NCI-H446 treated with DMSO at 0.1 percent for 48 hours (cell line): ENCODE data around the gene PLD4.
"Not testable (repeated sequence)": the region's sequence is repeated elsewhere in the genome, so short reads cannot be mapped to it uniquely, and the experiment has no call there.

Source experiments
- DNase-seq: peaks from one replicate; lab custom pipeline; 2025; lab: John Stamatoyannopoulos, UW

Gene PLD4

GRCh38 chr14:104924421-104925213 is at the start of gene PLD4:
TSS of gene PLD4 (plus strand) at chr14:104924879. CDS start at chr14:104927141, 2,262 bp downstream.
- DNase-seq: no peak

GRCh38 chr14:104875412-104875751 is 49.3 kb upstream of the PLD4 start:
- DNase-seq: no peak

- no peak for DNase-seq
These were observed 48.9 kb upstream of the PLD4 start for GRCh38 chr14:104875811-104876210.

GRCh38 chr14:104876251-104876699 is 48.4 kb upstream of the PLD4 start:
- DNase-seq: no peak

- DNase-seq: no peak
These were observed 47.4 kb upstream of the PLD4 start for GRCh38 chr14:104877066-104877805.

- DNase-seq: no peak
These were observed 46.7 kb upstream of the PLD4 start for GRCh38 chr14:104877806-104878550.

GRCh38 chr14:104878582-104878981 is 46.1 kb upstream of the PLD4 start:
- DNase-seq: no peak

GRCh38 chr14:104879201-104879982 is 45.3 kb upstream of the PLD4 start:
- no peak for DNase-seq

GRCh38 chr14:104879983-104880565 is 44.6 kb upstream of the PLD4 start:
- DNase-seq: no peak

- no peak for DNase-seq
These were observed 44.0 kb upstream of the PLD4 start for GRCh38 chr14:104880584-104881210.

- DNase-seq: no peak
These were observed 43.2 kb upstream of the PLD4 start for GRCh38 chr14:104881369-104881979.

GRCh38 chr14:104882325-104882973 is 42.2 kb upstream of the PLD4 start:
- DNase-seq: no peak

- no peak for DNase-seq
These were observed 41.6 kb upstream of the PLD4 start for GRCh38 chr14:104882991-104883660.

- DNase-seq: no peak
These were observed 40.9 kb upstream of the PLD4 start for GRCh38 chr14:104883681-104884361.

- not testable (repeated sequence) for DNase-seq
These were observed 40.3 kb upstream of the PLD4 start for GRCh38 chr14:104884381-104884780.

- DNase-seq: no peak
These were observed 39.4 kb upstream of the PLD4 start for GRCh38 chr14:104885031-104885972.

- DNase-seq: no peak
These were observed 38.5 kb upstream of the PLD4 start for GRCh38 chr14:104885973-104886689.
